Fibroblast of skin of right biceps (primary cell): ENCODE data around the gene SHTN1.

Experiments
- DNase-seq: peaks from one replicate; pipeline ENCODE4 v3.0.0-alpha.2; 2013

Gene SHTN1

GRCh38 chr10:116831790-116832189, 173.2 kb downstream of the SHTN1 start:
- DNase-seq: no peak
